ENCODE results near the gene RPSA.
"Not testable (repeated sequence)": the region's sequence is repeated elsewhere in the genome, so short reads cannot be mapped to it uniquely, and the experiment has no call there.

RPSA gene

GRCh38 chr3:39413691-39414420 is 7.3 kb downstream of the RPSA start:
- Histone ChIP-seq H3K4me1 (ENCODE audit: control insufficient read depth, low read depth, low read length) (peaks cover 7% of the 10 kb centered on the region), H3K4me3 (ENCODE audit: low read length) (no peak overlapping the region), H3K36me3 (ENCODE audit: control insufficient read depth, low read depth, low read length) (peaks cover 54% of the 10 kb centered on the region), H3K9ac (ENCODE audit: low read length) (no peak overlapping the region), H3K9me3 (ENCODE audit: control insufficient read depth, low read depth, low read length) (no peaks in the 10 kb centered on the region), H3K27me3 (ENCODE audit: control insufficient read depth, insufficient read depth, low read length) (no peaks in the 10 kb centered on the region), H3K27ac (ENCODE audit: low read length) (no peak overlapping the region)

GRCh38 chr3:39414421-39414907 is 7.9 kb downstream of the RPSA start:
- peaks cover 9% of the 10 kb centered on the region for H3K4me1 ChIP-seq (ENCODE audit: control insufficient read depth, low read depth, low read length)
- no peak overlapping the region for H3K27ac ChIP-seq (ENCODE audit: low read length)
- no peaks in the 10 kb centered on the region for H3K27me3 ChIP-seq (ENCODE audit: control insufficient read depth, insufficient read depth, low read length)
- peaks cover 49% of the 10 kb centered on the region for H3K36me3 ChIP-seq (ENCODE audit: control insufficient read depth, low read depth, low read length)
- no peak overlapping the region for H3K9ac ChIP-seq (ENCODE audit: low read length)
- H3K4me3 ChIP-seq (ENCODE audit: low read length) = no peak overlapping the region
- no peaks in the 10 kb centered on the region for H3K9me3 ChIP-seq (ENCODE audit: control insufficient read depth, low read depth, low read length)

DNA sequence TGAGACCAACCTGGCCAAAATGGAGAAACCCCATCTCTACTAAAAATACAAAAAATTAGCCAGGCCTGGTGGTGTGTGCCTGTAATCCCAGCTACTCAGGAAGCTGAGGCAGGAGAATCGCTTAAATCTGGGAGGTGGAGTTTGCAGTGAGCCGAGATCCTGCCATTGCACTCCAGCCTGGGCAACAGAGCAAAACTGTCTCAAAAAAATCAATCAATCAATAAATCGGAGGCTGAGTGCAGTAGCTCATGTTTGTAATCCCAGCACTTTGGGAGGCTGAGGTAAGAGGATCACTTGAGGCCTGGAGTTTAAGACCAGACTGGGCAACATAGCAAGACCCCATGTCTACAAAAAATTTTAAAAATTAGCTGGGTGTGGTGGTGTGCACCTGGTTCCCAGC is 8.8 kb downstream of the RPSA start:
- not testable (repeated sequence) for H3K9me3 ChIP-seq (ENCODE audit: control insufficient read depth, low read depth, low read length); H3K9ac ChIP-seq (ENCODE audit: low read length); H3K27ac ChIP-seq (ENCODE audit: low read length); H3K27me3 ChIP-seq (ENCODE audit: control insufficient read depth, insufficient read depth, low read length); H3K4me3 ChIP-seq (ENCODE audit: low read length)
- Histone ChIP-seq H3K4me1 (ENCODE audit: control insufficient read depth, low read depth, low read length) (peaks cover 13% of the 10 kb centered on the region), H3K36me3 (ENCODE audit: control insufficient read depth, low read depth, low read length) (peaks cover 40% of the 10 kb centered on the region)

DNA sequence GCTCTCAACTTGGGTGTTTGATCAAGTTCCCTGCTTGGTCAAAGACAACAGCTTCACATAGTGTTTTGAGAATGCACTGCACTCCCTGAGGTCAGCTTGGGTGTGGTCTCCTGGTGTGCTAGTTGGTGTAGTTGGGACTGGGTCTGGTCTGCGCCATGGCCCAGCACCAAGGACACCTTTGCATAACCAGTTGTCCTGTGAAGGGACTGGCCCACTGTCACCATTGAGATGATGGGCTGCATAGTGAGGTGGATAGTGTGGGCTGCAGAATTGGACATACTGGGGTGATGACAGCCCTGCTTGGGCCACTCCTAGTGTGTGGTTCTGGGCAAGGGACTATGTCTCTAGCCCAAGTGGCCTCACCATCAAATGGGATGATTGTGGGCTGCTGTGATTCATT is 9.5 kb downstream of the RPSA start:
- H3K27ac ChIP-seq (ENCODE audit: low read length) = no peak overlapping the region
- H3K9me3 ChIP-seq (ENCODE audit: control insufficient read depth, low read depth, low read length) = no peaks in the 10 kb centered on the region
- H3K4me1 ChIP-seq (ENCODE audit: control insufficient read depth, low read depth, low read length) = peaks cover 13% of the 10 kb centered on the region
- H3K4me3 ChIP-seq (ENCODE audit: low read length) = no peak overlapping the region
- H3K27me3 ChIP-seq (ENCODE audit: control insufficient read depth, insufficient read depth, low read length) = no peaks in the 10 kb centered on the region
- no peak overlapping the region for H3K9ac ChIP-seq (ENCODE audit: low read length)
- peaks cover 34% of the 10 kb centered on the region for H3K36me3 ChIP-seq (ENCODE audit: control insufficient read depth, low read depth, low read length)

DNA sequence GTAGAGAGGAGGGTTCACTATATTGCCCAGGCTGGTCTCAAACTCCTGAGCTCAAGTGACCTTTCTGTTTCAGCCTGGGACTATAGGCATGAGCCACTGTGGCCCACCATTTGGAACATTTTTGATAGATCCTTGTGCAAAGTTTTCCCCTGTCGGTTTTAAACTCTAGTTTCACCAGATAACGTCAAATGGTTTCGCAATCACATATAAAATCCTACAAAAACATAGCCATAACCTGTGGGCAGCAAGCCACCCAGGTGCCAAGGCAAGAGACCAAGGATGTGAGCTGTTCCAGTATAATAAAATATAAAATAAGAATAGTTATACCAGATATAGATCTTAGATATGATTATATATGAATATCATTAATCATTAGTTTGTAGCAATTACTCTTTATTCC is 10.5 kb downstream of the RPSA start:
- not testable (repeated sequence) for H3K27ac ChIP-seq (ENCODE audit: low read length)

DNA sequence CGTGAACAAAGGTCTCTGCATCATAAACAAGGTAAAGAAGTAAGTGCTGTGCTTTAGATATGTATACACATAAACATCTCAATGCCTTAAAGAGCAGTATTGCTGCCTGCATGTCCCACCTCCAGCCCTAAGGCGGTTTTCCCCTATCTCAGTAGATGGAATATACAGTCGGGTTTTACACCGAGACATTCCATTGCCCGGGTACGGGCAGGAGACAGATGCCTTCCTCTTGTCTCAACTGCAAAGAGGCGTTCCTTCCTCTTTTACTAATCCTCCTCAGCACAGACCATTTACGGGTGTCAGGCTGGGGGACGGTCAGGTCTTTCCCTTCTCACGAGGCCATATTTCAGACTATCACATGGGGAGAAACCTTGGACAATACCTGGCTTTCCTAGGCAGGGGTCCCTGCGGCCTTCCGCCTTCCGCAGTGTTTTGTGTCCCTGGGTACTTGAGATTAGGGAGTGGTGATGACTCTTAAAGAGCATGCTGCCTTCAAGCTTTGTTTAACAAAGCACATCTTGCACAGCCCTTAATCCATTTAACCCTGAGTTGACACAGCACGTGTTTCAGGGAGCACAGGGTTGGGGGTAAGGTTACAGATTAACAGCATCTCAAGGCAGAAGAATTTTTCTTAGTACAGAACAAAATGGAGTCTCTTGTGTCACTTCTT is 12.2 kb downstream of the RPSA start:
- H3K9ac ChIP-seq (ENCODE audit: low read length); H3K27me3 ChIP-seq (ENCODE audit: control insufficient read depth, insufficient read depth, low read length): not testable (repeated sequence)

More for the DNA sequence above, 10.5 kb downstream of the RPSA start:
- Histone ChIP-seq H3K36me3 (ENCODE audit: control insufficient read depth, low read depth, low read length) (peaks cover 23% of the 10 kb centered on the region), H3K4me1 (ENCODE audit: control insufficient read depth, low read depth, low read length) (peaks cover 13% of the 10 kb centered on the region)
- not testable (repeated sequence) for H3K9me3 ChIP-seq (ENCODE audit: control insufficient read depth, low read depth, low read length); H3K27me3 ChIP-seq (ENCODE audit: control insufficient read depth, insufficient read depth, low read length); H3K9ac ChIP-seq (ENCODE audit: low read length); H3K4me3 ChIP-seq (ENCODE audit: low read length)

DNA sequence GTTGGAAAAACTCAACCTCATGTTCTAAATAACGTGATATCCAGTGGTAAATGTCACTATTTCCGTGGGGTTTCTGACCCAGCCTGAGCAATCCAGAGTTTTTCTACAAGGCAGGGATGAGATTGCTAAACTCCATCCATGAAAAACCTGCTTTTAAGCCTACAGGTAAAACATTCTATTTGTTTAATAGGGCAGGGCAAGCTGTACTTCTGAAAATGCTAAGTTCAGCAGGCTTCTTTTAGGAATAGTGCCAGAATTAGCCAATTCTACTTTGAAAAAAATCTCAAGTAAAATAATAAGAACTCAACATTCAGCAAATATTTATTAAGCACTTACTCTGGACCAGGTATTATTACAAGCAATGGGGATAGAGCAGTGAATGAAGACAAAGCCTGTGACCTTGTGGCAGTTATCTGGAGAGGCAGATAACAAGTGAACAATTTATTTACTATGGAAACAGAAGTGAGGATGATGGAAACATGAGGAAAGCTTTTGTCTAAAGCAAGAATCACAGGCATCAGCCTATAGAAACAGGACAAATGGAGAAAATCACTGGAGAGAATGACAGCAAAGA is 13.3 kb downstream of the RPSA start:
- no peak overlapping the region for H3K27ac ChIP-seq (ENCODE audit: low read length)
- no peaks in the 10 kb centered on the region for H3K9me3 ChIP-seq (ENCODE audit: control insufficient read depth, low read depth, low read length)
- no peaks in the 10 kb centered on the region for H3K36me3 ChIP-seq (ENCODE audit: control insufficient read depth, low read depth, low read length)
- H3K4me1 ChIP-seq (ENCODE audit: control insufficient read depth, low read depth, low read length) = peaks cover 13% of the 10 kb centered on the region
- H3K4me3 ChIP-seq (ENCODE audit: low read length) = no peak overlapping the region
- H3K27me3 ChIP-seq (ENCODE audit: control insufficient read depth, insufficient read depth, low read length) = no peaks in the 10 kb centered on the region
- no peak overlapping the region for H3K9ac ChIP-seq (ENCODE audit: low read length)

More for the DNA sequence above, 12.2 kb downstream of the RPSA start:
- not testable (repeated sequence) for H3K27ac ChIP-seq (ENCODE audit: low read length); H3K4me3 ChIP-seq (ENCODE audit: low read length); H3K9me3 ChIP-seq (ENCODE audit: control insufficient read depth, low read depth, low read length); H3K36me3 ChIP-seq (ENCODE audit: control insufficient read depth, low read depth, low read length)
- H3K4me1 ChIP-seq (ENCODE audit: control insufficient read depth, low read depth, low read length) = peaks cover 13% of the 10 kb centered on the region

GRCh38 chr3:39420543-39420942 is 14.0 kb downstream of the RPSA start:
- no peak overlapping the region for H3K27ac ChIP-seq (ENCODE audit: low read length)
- no peaks in the 10 kb centered on the region for H3K36me3 ChIP-seq (ENCODE audit: control insufficient read depth, low read depth, low read length)
- H3K27me3 ChIP-seq (ENCODE audit: control insufficient read depth, insufficient read depth, low read length) = no peaks in the 10 kb centered on the region
- H3K4me1 ChIP-seq (ENCODE audit: control insufficient read depth, low read depth, low read length) = peaks cover 13% of the 10 kb centered on the region
- H3K4me3 ChIP-seq (ENCODE audit: low read length) = no peak overlapping the region
- no peak overlapping the region for H3K9ac ChIP-seq (ENCODE audit: low read length)
- no peaks in the 10 kb centered on the region for H3K9me3 ChIP-seq (ENCODE audit: control insufficient read depth, low read depth, low read length)

GRCh38 chr3:39423436-39423970 is 17.0 kb downstream of the RPSA start:
- H3K4me3 ChIP-seq (ENCODE audit: low read length) = no peak overlapping the region
- no peaks in the 10 kb centered on the region for H3K27me3 ChIP-seq (ENCODE audit: control insufficient read depth, insufficient read depth, low read length)
- H3K36me3 ChIP-seq (ENCODE audit: control insufficient read depth, low read depth, low read length) = no peaks in the 10 kb centered on the region
- H3K9ac ChIP-seq (ENCODE audit: low read length) = no peak overlapping the region
- peaks cover 13% of the 10 kb centered on the region for H3K4me1 ChIP-seq (ENCODE audit: control insufficient read depth, low read depth, low read length)
- H3K27ac ChIP-seq (ENCODE audit: low read length) = no peak overlapping the region
- no peaks in the 10 kb centered on the region for H3K9me3 ChIP-seq (ENCODE audit: control insufficient read depth, low read depth, low read length)

DNA sequence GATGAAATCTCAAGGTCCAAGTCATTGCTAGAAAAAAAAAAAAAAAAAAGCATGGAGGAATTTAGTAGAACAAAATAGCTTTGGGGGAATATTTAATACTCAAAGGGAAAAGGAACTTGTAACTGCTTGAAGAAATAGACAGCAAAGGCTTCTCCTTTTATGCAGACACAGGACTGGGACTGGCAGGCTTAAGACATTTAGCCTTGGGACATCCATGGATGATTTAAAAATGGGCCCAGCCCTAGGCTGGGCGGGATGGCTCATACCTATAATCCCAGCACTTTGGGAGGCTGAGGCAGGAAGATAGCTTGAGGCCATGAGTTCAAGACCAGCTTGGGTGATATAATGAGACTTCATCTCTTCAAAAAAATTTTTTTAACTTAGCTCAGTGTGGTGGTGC is 19.8 kb downstream of the RPSA start:
- Histone ChIP-seq H3K27me3 (ENCODE audit: control insufficient read depth, insufficient read depth, low read length) (no peaks in the 10 kb centered on the region), H3K27ac (ENCODE audit: low read length) (no peak overlapping the region), H3K9me3 (ENCODE audit: control insufficient read depth, low read depth, low read length) (no peaks in the 10 kb centered on the region), H3K4me3 (ENCODE audit: low read length) (no peak overlapping the region), H3K4me1 (ENCODE audit: control insufficient read depth, low read depth, low read length) (no peaks in the 10 kb centered on the region), H3K9ac (ENCODE audit: low read length) (no peak overlapping the region), H3K36me3 (ENCODE audit: control insufficient read depth, low read depth, low read length) (no peaks in the 10 kb centered on the region)

- Histone ChIP-seq H3K4me3 (ENCODE audit: low read length) (no peak overlapping the region), H3K36me3 (ENCODE audit: control insufficient read depth, low read depth, low read length) (no peaks in the 10 kb centered on the region), H3K27ac (ENCODE audit: low read length) (no peak overlapping the region), H3K27me3 (ENCODE audit: control insufficient read depth, insufficient read depth, low read length) (no peaks in the 10 kb centered on the region), H3K9ac (ENCODE audit: low read length) (no peak overlapping the region), H3K9me3 (ENCODE audit: control insufficient read depth, low read depth, low read length) (no peaks in the 10 kb centered on the region), H3K4me1 (ENCODE audit: control insufficient read depth, low read depth, low read length) (no peaks in the 10 kb centered on the region)
Observed at GRCh38 chr3:39427506-39427905, 21.0 kb downstream of the RPSA start.

Measured in iPS-18a (cell line).